ENCODE data around the gene C17orf58.
"Not testable (repeated sequence)": the region's sequence is repeated elsewhere in the genome, so short reads cannot be mapped to it uniquely, and the experiment has no call there.

Gene C17orf58

GRCh38 chr17:67976306-67976705 is 20.0 kb downstream of the C17orf58 start:
- not testable (repeated sequence) for H3K27me3 ChIP-seq (ENCODE audit: control insufficient read depth, insufficient read depth, low read length); H3K4me3 ChIP-seq (ENCODE audit: low read depth, low read length); H3K9me3 ChIP-seq (ENCODE audit: control insufficient read depth, insufficient read depth, low read length); H3K36me3 ChIP-seq (ENCODE audit: control insufficient read depth, insufficient read depth, low read length); H3K9ac ChIP-seq (ENCODE audit: low read depth, low read length)
- peaks cover 17% of the 10 kb centered on the region for H3K4me1 ChIP-seq (ENCODE audit: control insufficient read depth, insufficient read depth, low read length)

- Histone ChIP-seq H3K9me3 (ENCODE audit: control insufficient read depth, insufficient read depth, low read length) (no peaks in the 10 kb centered on the region), H3K36me3 (ENCODE audit: control insufficient read depth, insufficient read depth, low read length) (peaks cover 3% of the 10 kb centered on the region), H3K9ac (ENCODE audit: low read depth, low read length) (peak overlapping the region; percentile 90), H3K4me1 (ENCODE audit: control insufficient read depth, insufficient read depth, low read length) (peaks cover 17% of the 10 kb centered on the region), H3K4me3 (ENCODE audit: low read depth, low read length) (peak overlapping the region; percentile 97), H3K27me3 (ENCODE audit: control insufficient read depth, insufficient read depth, low read length) (no peaks in the 10 kb centered on the region)
Observed at GRCh38 chr17:67974598-67975066, 21.6 kb downstream of the C17orf58 start.

DNA sequence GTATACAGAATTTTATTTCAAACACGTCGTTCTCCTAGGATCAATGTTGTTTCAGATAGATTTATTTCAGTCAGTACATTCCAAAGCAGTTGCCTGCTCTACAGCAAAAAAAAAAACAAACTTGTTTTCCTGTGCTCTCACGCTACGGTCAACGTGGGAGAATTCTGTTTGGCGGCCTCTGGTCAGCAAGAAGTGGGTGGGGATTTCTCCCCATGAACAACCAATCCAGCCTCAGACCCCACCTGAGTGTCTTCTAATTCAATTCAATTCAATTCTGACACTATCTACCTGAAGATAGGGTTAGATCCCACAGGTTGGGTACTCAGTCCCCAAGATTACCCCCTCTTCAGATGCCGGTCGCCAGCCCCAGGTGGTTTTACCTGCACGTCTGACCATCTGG is 22.1 kb downstream of the C17orf58 start:
- Histone ChIP-seq H3K4me3 (ENCODE audit: low read depth, low read length) (peak overlapping the region; percentile 97), H3K9ac (ENCODE audit: low read depth, low read length) (peak overlapping the region; percentile 90), H3K9me3 (ENCODE audit: control insufficient read depth, insufficient read depth, low read length) (no peaks in the 10 kb centered on the region), H3K27me3 (ENCODE audit: control insufficient read depth, insufficient read depth, low read length) (no peaks in the 10 kb centered on the region), H3K36me3 (ENCODE audit: control insufficient read depth, insufficient read depth, low read length) (peaks cover 3% of the 10 kb centered on the region), H3K4me1 (ENCODE audit: control insufficient read depth, insufficient read depth, low read length) (peaks cover 17% of the 10 kb centered on the region)

DNA sequence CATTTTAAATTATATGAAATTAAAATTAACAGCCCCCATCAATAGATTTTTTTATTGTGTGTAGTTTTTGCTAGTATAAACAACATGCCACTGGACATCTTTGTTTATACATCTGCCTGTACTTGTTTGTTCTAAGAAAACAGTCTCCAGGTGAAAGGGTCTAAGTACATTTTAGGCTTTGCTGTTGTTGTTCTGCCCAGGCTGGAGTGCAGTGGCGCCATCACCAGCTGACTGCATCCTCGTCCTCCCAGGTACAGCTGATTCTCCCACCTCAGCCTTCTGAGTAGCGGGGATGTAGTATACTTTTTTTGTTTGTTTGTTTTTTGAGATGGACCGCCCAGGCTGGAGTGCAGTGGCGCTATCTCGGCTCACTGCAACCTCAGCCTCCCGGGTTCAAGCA is 25.5 kb downstream of the C17orf58 start:
- Histone ChIP-seq H3K27me3 (ENCODE audit: control insufficient read depth, insufficient read depth, low read length) (no peaks in the 10 kb centered on the region), H3K36me3 (ENCODE audit: control insufficient read depth, insufficient read depth, low read length) (no peaks in the 10 kb centered on the region), H3K4me3 (ENCODE audit: low read depth, low read length) (no peak overlapping the region), H3K9me3 (ENCODE audit: control insufficient read depth, insufficient read depth, low read length) (no peaks in the 10 kb centered on the region), H3K9ac (ENCODE audit: low read depth, low read length) (no peak overlapping the region), H3K4me1 (ENCODE audit: control insufficient read depth, insufficient read depth, low read length) (peaks cover 16% of the 10 kb centered on the region)

DNA sequence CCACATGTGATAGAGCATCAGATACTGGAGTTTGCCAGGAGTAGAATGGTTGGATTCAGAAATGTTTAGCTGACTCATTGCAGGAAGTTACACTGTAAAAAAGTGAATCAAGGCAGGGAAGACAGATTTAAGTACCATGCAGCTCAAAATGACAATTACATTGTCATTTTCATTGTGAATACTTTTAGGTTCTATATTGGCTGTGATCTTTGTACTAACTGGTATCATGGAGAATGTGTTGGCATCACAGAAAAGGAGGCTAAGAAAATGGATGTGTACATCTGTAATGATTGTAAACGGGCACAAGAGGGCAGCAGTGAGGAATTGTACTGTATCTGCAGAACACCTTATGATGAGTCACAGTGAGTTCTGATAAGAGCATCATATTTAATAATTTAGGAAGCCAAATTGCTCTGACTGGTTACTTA is 33.1 kb downstream of the C17orf58 start:
- H3K4me3 ChIP-seq (ENCODE audit: low read depth, low read length); H3K27me3 ChIP-seq (ENCODE audit: control insufficient read depth, insufficient read depth, low read length); H3K9ac ChIP-seq (ENCODE audit: low read depth, low read length); H3K4me1 ChIP-seq (ENCODE audit: control insufficient read depth, insufficient read depth, low read length); H3K9me3 ChIP-seq (ENCODE audit: control insufficient read depth, insufficient read depth, low read length); H3K36me3 ChIP-seq (ENCODE audit: control insufficient read depth, insufficient read depth, low read length): not testable (repeated sequence)

DNA sequence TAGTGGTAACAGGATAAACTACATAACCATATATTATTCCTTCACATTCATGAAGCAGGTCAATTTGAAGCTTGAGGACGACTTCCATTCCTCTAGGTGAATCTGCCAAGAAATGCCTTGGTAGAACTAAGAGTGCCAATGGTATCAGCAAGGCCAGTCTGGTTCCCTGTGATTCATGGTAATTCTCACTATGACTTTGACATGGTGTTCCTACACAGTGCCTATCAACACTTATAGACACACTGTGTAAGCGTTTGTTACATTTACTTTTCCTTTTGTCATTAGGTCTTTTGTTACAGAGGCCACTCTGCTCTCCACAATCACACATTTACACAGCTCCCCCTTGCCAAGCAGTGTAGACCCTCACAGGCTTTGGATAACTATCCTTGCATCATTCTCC is 34.1 kb downstream of the C17orf58 start:
- H3K9ac ChIP-seq (ENCODE audit: low read depth, low read length); H3K4me3 ChIP-seq (ENCODE audit: low read depth, low read length); H3K27me3 ChIP-seq (ENCODE audit: control insufficient read depth, insufficient read depth, low read length); H3K9me3 ChIP-seq (ENCODE audit: control insufficient read depth, insufficient read depth, low read length); H3K36me3 ChIP-seq (ENCODE audit: control insufficient read depth, insufficient read depth, low read length); H3K4me1 ChIP-seq (ENCODE audit: control insufficient read depth, insufficient read depth, low read length): not testable (repeated sequence)

- H3K27me3 ChIP-seq (ENCODE audit: control insufficient read depth, insufficient read depth, low read length); H3K9me3 ChIP-seq (ENCODE audit: control insufficient read depth, insufficient read depth, low read length); H3K36me3 ChIP-seq (ENCODE audit: control insufficient read depth, insufficient read depth, low read length); H3K9ac ChIP-seq (ENCODE audit: low read depth, low read length); H3K4me1 ChIP-seq (ENCODE audit: control insufficient read depth, insufficient read depth, low read length); H3K4me3 ChIP-seq (ENCODE audit: low read depth, low read length): not testable (repeated sequence)
Observed at GRCh38 chr17:67960276-67960675, 36.0 kb downstream of the C17orf58 start.

DNA sequence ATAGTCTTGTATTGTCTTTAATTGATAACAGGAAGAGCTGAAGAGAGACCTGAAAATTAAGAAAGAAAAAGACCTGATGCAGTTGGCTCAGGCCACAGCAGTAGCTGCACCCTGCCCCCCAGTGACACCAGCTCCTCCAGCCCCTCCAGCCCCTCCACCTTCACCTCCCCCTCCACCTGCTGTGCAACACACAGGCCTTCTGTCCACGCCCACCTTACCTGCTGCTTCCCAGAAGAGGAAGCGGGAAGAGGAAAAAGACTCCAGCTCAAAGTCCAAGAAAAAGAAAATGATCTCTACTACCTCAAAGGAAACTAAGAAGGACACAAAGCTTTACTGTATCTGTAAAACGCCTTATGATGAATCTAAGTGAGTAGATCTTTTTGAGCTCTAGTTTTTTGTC is 36.8 kb downstream of the C17orf58 start:
- Histone ChIP-seq H3K27me3 (ENCODE audit: control insufficient read depth, insufficient read depth, low read length) (no peaks in the 10 kb centered on the region), H3K36me3 (ENCODE audit: control insufficient read depth, insufficient read depth, low read length) (peaks cover 5% of the 10 kb centered on the region), H3K9me3 (ENCODE audit: control insufficient read depth, insufficient read depth, low read length) (no peaks in the 10 kb centered on the region), H3K9ac (ENCODE audit: low read depth, low read length) (no peak overlapping the region), H3K4me3 (ENCODE audit: low read depth, low read length) (no peak overlapping the region), H3K4me1 (ENCODE audit: control insufficient read depth, insufficient read depth, low read length) (peaks cover 8% of the 10 kb centered on the region)

GRCh38 chr17:67950945-67951344 is 45.3 kb downstream of the C17orf58 start:
- no peaks in the 10 kb centered on the region for H3K27me3 ChIP-seq (ENCODE audit: control insufficient read depth, insufficient read depth, low read length)
- no peaks in the 10 kb centered on the region for H3K4me1 ChIP-seq (ENCODE audit: control insufficient read depth, insufficient read depth, low read length)
- no peak overlapping the region for H3K4me3 ChIP-seq (ENCODE audit: low read depth, low read length)
- H3K9me3 ChIP-seq (ENCODE audit: control insufficient read depth, insufficient read depth, low read length), result no peaks in the 10 kb centered on the region
- no peak overlapping the region for H3K9ac ChIP-seq (ENCODE audit: low read depth, low read length)
- H3K36me3 ChIP-seq (ENCODE audit: control insufficient read depth, insufficient read depth, low read length), result peaks cover 35% of the 10 kb centered on the region

DNA sequence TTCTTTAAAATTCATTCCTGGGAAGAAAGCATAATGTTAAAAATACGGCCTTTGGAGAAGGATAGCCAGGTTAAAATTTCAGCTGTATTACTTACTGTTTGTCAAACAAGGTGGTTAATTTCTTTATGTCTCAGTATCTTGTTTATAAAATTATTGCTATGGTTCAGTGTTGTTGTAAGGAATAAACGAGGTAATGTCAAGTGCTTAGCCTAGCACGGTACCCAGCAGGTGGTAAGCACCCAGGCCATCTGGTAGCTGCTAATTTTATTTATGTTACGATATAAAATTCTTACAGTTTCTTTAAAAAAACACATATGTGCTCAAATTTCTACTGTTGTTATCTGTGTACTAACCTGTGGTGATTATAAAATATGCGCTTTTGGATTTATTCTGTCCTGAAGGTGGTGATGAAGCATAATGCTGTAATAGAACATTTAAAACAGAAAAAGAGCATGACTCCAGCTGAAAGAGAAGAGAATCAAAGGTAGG is 48.9 kb downstream of the C17orf58 start:
- Histone ChIP-seq H3K4me3 (ENCODE audit: low read depth, low read length) (no peak overlapping the region), H3K4me1 (ENCODE audit: control insufficient read depth, insufficient read depth, low read length) (no peaks in the 10 kb centered on the region), H3K9me3 (ENCODE audit: control insufficient read depth, insufficient read depth, low read length) (no peaks in the 10 kb centered on the region), H3K9ac (ENCODE audit: low read depth, low read length) (no peak overlapping the region), H3K36me3 (ENCODE audit: control insufficient read depth, insufficient read depth, low read length) (peaks cover 53% of the 10 kb centered on the region), H3K27me3 (ENCODE audit: control insufficient read depth, insufficient read depth, low read length) (no peaks in the 10 kb centered on the region)

- no peaks in the 10 kb centered on the region for H3K9me3 ChIP-seq (ENCODE audit: control insufficient read depth, insufficient read depth, low read length)
- H3K4me1 ChIP-seq (ENCODE audit: control insufficient read depth, insufficient read depth, low read length), result no peaks in the 10 kb centered on the region
- H3K27me3 ChIP-seq (ENCODE audit: control insufficient read depth, insufficient read depth, low read length), result no peaks in the 10 kb centered on the region
- no peak overlapping the region for H3K9ac ChIP-seq (ENCODE audit: low read depth, low read length)
- H3K4me3 ChIP-seq (ENCODE audit: low read depth, low read length), result no peak overlapping the region
- peaks cover 50% of the 10 kb centered on the region for H3K36me3 ChIP-seq (ENCODE audit: control insufficient read depth, insufficient read depth, low read length)
Observed at GRCh38 chr17:67946513-67946912, 49.8 kb downstream of the C17orf58 start.

GRCh38 chr17:67944035-67944434 is 52.2 kb downstream of the C17orf58 start:
- H3K27me3 ChIP-seq (ENCODE audit: control insufficient read depth, insufficient read depth, low read length), result no peaks in the 10 kb centered on the region
- H3K9ac ChIP-seq (ENCODE audit: low read depth, low read length), result no peak overlapping the region
- H3K4me3 ChIP-seq (ENCODE audit: low read depth, low read length), result no peak overlapping the region
- peaks cover 50% of the 10 kb centered on the region for H3K36me3 ChIP-seq (ENCODE audit: control insufficient read depth, insufficient read depth, low read length)
- H3K4me1 ChIP-seq (ENCODE audit: control insufficient read depth, insufficient read depth, low read length), result no peaks in the 10 kb centered on the region
- no peaks in the 10 kb centered on the region for H3K9me3 ChIP-seq (ENCODE audit: control insufficient read depth, insufficient read depth, low read length)
